WTC11 (cell line): Measurements from ENCODE around the gene ASIC1.

Experiments used
- NR3C1 ChIP-seq: sonication (generic); formaldehyde crosslinking; conservative IDR thresholded peaks from 2 replicates; pipeline ENCODE4 v1.8.1; 2023; ENCODE audit warnings: low read depth, mild to moderate bottlenecking, missing genetic modification reagents
- TCF7 ChIP-seq: sonication (generic); formaldehyde crosslinking; IDR thresholded peaks from 2 replicates; pipeline ENCODE4 v1.8.0; 2022; ENCODE audit warnings: mild to moderate bottlenecking, low read depth, missing genetic modification reagents, moderate library complexity
- USF2 ChIP-seq: sonication (generic); formaldehyde crosslinking; IDR thresholded peaks from 2 replicates; pipeline ENCODE4 v1.8.1; 2023; ENCODE audit warnings: mild to moderate bottlenecking, missing genetic modification reagents, moderate library complexity
- TF ChIP-seq, protein P1 (sequence below): sonication (generic); formaldehyde crosslinking; conservative IDR thresholded peaks from 2 replicates; pipeline ENCODE4 v1.8.1; 2022; ENCODE audit warnings: mild to moderate bottlenecking, missing genetic modification reagents

DNA sequence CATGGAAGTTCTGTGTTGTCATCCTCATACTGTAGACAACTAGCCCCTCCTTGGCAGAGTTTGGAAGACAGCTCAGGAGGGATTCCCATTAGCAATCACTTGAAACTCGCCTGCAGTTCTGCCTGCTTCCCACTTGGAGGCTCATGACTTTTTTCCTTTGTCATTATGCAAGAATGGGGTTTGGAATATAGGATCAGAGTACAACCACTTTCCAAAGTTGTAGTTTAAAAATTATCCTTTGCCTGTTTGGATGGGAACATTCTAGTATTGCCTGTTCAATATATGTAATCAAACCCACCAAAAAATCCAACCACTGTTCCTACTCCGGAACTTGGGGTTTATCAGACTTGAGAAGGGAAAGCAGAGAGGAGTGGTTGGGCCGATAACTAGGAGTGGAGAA lies 44.3 kb downstream of the ASIC1 start:
- TF ChIP-seq NR3C1 (CRISPR knock-in tag) (no peak), TCF7 (no peak), USF2 (CRISPR knock-in tag) (no peak)
- TF ChIP-seq, protein P1, sequence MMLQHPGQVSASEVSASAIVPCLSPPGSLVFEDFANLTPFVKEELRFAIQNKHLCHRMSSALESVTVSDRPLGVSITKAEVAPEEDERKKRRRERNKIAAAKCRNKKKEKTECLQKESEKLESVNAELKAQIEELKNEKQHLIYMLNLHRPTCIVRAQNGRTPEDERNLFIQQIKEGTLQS (CRISPR knock-in tag), result no peak
